ENCODE results near the gene FUNDC1.
"Not testable (repeated sequence)": the region's sequence is repeated elsewhere in the genome, so short reads cannot be mapped to it uniquely, and the experiment has no call there.

Gene FUNDC1

DNA sequence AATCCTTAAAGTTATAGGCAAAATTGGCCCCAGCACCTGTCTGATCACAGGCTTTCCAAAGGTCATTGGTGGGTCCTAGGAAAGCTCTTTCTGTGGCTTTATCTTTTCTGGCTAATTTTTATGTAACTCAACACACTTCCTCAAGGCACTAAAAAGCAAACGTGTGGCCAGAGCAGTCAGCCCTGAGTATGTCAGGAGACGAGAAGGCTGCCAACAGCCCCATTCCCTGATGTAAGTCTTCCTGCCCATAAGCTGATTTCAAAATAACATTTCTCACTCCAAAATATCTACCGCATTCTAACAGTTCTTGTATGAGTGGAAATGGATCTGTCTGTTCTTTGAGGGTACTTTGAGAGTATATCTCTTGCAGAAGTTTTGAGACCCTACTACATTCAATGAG lies 25.5 kb upstream of the FUNDC1 start:
- DNase-seq (ENCODE audit: low read depth), result peak; percentile 12
- H3K4me3 ChIP-seq (ENCODE audit: control insufficient read depth, low read depth, low read length), result no peak overlapping the region
- TF ChIP-seq CTCF (conservative IDR thresholded peaks at IDR 0.05; ENCODE audit: control insufficient read depth, insufficient read depth, low read depth, low read length), result no peak

GRCh38 chrX:44561896-44562295 lies 19.2 kb upstream of the FUNDC1 start:
- DNase-seq (ENCODE audit: low read depth), result not testable (repeated sequence)

DNA sequence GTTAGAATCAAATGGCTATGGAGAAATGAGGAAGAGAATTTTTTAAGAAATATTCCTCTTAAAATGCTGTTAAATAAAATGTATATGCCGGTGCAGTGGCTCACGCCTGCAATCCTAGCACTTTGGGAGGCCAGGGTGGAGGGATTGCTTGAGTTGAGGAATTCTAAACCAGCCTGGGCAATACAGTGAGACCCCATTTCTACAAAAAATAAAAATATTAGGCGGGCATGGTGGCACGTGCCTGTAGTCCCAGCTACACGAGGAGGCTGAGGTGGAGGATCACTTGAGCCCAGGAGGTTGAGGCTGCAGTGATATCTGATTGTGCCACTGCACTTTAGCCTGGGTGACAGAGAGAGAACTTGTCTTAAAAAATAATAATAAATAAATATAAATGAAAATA lies 7.9 kb upstream of the FUNDC1 start:
- no peak overlapping the region for H3K4me3 ChIP-seq (ENCODE audit: control insufficient read depth, low read depth, low read length)
- no peak for TF ChIP-seq CTCF (conservative IDR thresholded peaks at IDR 0.05; ENCODE audit: control insufficient read depth, insufficient read depth, low read depth, low read length)
- no peak for DNase-seq (ENCODE audit: low read depth)

More at GRCh38 chrX:44561896-44562295, 19.2 kb upstream of the FUNDC1 start:
- H3K4me3 ChIP-seq (ENCODE audit: control insufficient read depth, low read depth, low read length), result not testable (repeated sequence)

DNA sequence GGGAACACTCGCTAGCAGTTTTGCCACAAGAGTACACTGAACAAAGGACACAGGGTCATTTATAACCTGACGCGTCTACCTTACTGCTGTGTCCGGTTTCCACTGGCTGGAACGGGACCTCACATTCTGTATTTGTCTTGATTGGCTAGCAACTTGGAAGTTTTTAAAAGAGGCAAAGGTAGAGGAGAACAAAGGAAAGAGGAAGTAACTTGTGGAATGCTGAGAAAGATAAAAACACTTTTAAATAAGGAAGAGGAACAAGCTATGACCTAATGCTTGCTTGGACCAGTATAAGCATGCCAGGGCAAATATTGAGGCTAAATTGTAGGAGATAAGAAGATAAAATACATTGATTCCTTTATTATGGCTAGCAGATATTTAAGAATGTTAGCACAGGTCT lies 2.8 kb upstream of the FUNDC1 start:
- DNase-seq (ENCODE audit: low read depth); H3K4me3 ChIP-seq (ENCODE audit: control insufficient read depth, low read depth, low read length): not testable (repeated sequence)

GRCh38 chrX:44544036-44544435 lies 1.4 kb upstream of the FUNDC1 start:
- no peak for DNase-seq (ENCODE audit: low read depth)
- TF ChIP-seq CTCF (conservative IDR thresholded peaks at IDR 0.05; ENCODE audit: control insufficient read depth, insufficient read depth, low read depth, low read length), result no peak
- no peak overlapping the region for H3K4me3 ChIP-seq (ENCODE audit: control insufficient read depth, low read depth, low read length)

DNA sequence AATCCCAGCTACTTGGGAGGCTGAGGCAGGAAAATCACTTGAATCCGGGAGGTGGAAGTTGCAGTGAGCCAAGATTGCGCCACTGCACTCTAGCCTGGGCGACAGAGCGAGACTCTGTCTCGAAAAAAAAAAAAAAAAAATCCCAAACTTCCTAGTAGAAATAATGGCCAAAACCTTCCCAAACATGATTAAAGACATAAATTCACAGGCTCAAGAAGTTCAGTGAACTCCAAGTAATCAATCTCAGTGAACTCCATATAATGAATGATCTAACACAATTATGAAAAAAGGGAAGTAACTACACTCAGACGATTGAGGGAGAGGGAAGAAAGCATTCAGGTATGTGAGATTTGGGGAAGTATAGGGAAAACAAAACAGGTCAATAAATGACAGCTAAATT lies 6.5 kb downstream of the FUNDC1 start:
- no peak for TF ChIP-seq CTCF (conservative IDR thresholded peaks at IDR 0.05; ENCODE audit: control insufficient read depth, insufficient read depth, low read depth, low read length)
- no peak for DNase-seq (ENCODE audit: low read depth)
- H3K4me3 ChIP-seq (ENCODE audit: control insufficient read depth, low read depth, low read length), result no peak overlapping the region

GRCh38 chrX:44529310-44529709 lies 13.3 kb downstream of the FUNDC1 start:
- TF ChIP-seq CTCF (conservative IDR thresholded peaks at IDR 0.05; ENCODE audit: control insufficient read depth, insufficient read depth, low read depth, low read length), result no peak
- no peak overlapping the region for H3K4me3 ChIP-seq (ENCODE audit: control insufficient read depth, low read depth, low read length)
- peak; percentile 22 for DNase-seq (ENCODE audit: low read depth)

- DNase-seq (ENCODE audit: low read depth), result no peak
- H3K4me3 ChIP-seq (ENCODE audit: control insufficient read depth, low read depth, low read length), result no peak overlapping the region
- no peak for TF ChIP-seq CTCF (conservative IDR thresholded peaks at IDR 0.05; ENCODE audit: control insufficient read depth, insufficient read depth, low read depth, low read length)
These were observed 28.4 kb downstream of the FUNDC1 start for GRCh38 chrX:44514272-44514671.

Measured in fibroblast of mammary gland (primary cell).